Endothelial cell of umbilical vein (primary cell): Measurements from ENCODE around the gene TARDBP. TPM values are rescaled to one million over a fixed set of nuclear protein-coding genes. Genes with fewer than 3 reads are reported as not detected.

Experiments used
- BruUV-seq: library from RNA; stranded (reverse); fragments of 400-500 nt; replicated peaks from 2 replicates; lab custom pipeline; 2021; lab: Mats Ljungman, UMichigan
- CTCF ChIA-PET: fragments of 300-600, 350-600 bp; sonication (Branson Sonifier 250); formaldehyde crosslinking; loops from one replicate; lab custom pipeline; 2021; ENCODE audit warnings: antibody characterized with exemption, inconsistent platforms; lab: Charles Lee
- POLR2A ChIA-PET: fragments of 300-600, 350-600 bp; sonication (Branson Sonifier 250); formaldehyde crosslinking; loops from one replicate; lab custom pipeline; 2021; ENCODE audit warnings: antibody characterized with exemption, inconsistent platforms; lab: Charles Lee
- DNase-seq: peaks from one replicate; pipeline ENCODE4 v3.0.0-alpha.2; 2011; ENCODE audit warnings: low read depth, low spot score
- FAIRE-seq: peaks from 2 replicates; lab custom pipeline; 2011; peaks lifted over from hg19 to GRCh38; lab: Jason Lieb, UNC
- H2AFZ ChIP-seq: 2 replicates; pipeline ENCODE4 v1.6.0; 2012; ENCODE audit warnings: low read depth, low read length, control low read depth, inconsistent platforms
- H3K27ac ChIP-seq: 2 replicates; pipeline ENCODE4 v1.5.1; 2011; ENCODE audit warnings: low read depth, mild to moderate bottlenecking, control low read depth, low read length, moderate library complexity; ENCODE audit not compliant: insufficient read depth
- H3K27me3 ChIP-seq, 2 experiments: 2 replicates each; pipeline versions ENCODE4 v1.6.0 to v1.6.1; 2011; ENCODE audit warnings: low read length in 2 of 2, mixed read lengths in 1 of 2; ENCODE audit not compliant: control insufficient read depth in 2 of 2, insufficient read depth in 2 of 2
- H3K36me3 ChIP-seq, 2 experiments: 2 replicates in 1 of 2; 3 replicates in 1 of 2; pipeline ENCODE4 v1.5.1; 2011; ENCODE audit warnings: low read length in 2 of 2, mild to moderate bottlenecking in 1 of 2, moderate library complexity in 1 of 2; ENCODE audit not compliant: control insufficient read depth in 2 of 2, insufficient read depth in 2 of 2; ENCODE audit errors: extremely low read depth in 1 of 2
- H3K4me1 ChIP-seq: 3 replicates; pipeline ENCODE4 v1.5.1; 2011; ENCODE audit warnings: mild to moderate bottlenecking, low read length; ENCODE audit not compliant: control insufficient read depth, insufficient read depth; ENCODE audit errors: extremely low read depth
- H3K4me2 ChIP-seq: 2 replicates; pipeline ENCODE4 v1.6.1; 2011; ENCODE audit warnings: low read length, control low read depth, mixed read lengths; ENCODE audit not compliant: insufficient read depth
- H3K4me3 ChIP-seq, 3 experiments: fragments of 200-600 bp in 1 of 3; sonication (generic), shearing (Covaris generic) in 1 of 3; replicated peaks in 1 of 3; 2 replicates each; pipeline ENCODE4 v1.5.1; 2011 to 2016; ENCODE audit warnings: control low read depth in 3 of 3, low read length in 3 of 3, mild to moderate bottlenecking in 2 of 3, inconsistent platforms in 1 of 3, low read depth in 1 of 3, moderate library complexity in 1 of 3; ENCODE audit not compliant: insufficient read depth in 1 of 3
- H3K79me2 ChIP-seq: 2 replicates; pipeline ENCODE4 v1.6.0; 2012; ENCODE audit warnings: low read length, inconsistent platforms; ENCODE audit not compliant: control insufficient read depth, insufficient read depth
- H3K9ac ChIP-seq: replicated peaks from 2 replicates; pipeline ENCODE3; 2011; ENCODE audit warnings: low read length, control low read depth; ENCODE audit not compliant: insufficient read depth; ENCODE audit errors: extremely low read depth
- H3K9me1 ChIP-seq: replicated peaks from 3 replicates; pipeline ENCODE4 v1.6.0; 2011; ENCODE audit warnings: mild to moderate bottlenecking, low read length; ENCODE audit not compliant: control insufficient read depth, insufficient read depth; ENCODE audit errors: extremely low read depth
- H3K9me3 ChIP-seq: replicated peaks from 2 replicates; pipeline ENCODE4 v1.5.1; 2012; ENCODE audit warnings: low read length, inconsistent platforms; ENCODE audit not compliant: control insufficient read depth, insufficient read depth
- H4K20me1 ChIP-seq: replicated peaks from 2 replicates; pipeline ENCODE3; 2011; ENCODE audit warnings: mild to moderate bottlenecking, low read length; ENCODE audit not compliant: control insufficient read depth, insufficient read depth; ENCODE audit errors: extremely low read depth
- CTCF ChIP-seq, 2 donors: IDR thresholded peaks; 1 replicate in 1 of 2; 2 replicates in 1 of 2; pipeline ENCODE4 v1.5.1; 2011; ENCODE audit warnings: low read length in 2 of 2, mild to moderate bottlenecking in 2 of 2, moderate library complexity in 2 of 2, control low read depth in 1 of 2, inconsistent platforms in 1 of 2, low read depth in 1 of 2; ENCODE audit not compliant: insufficient read depth in 1 of 2; ENCODE audit errors: extremely low read depth in 1 of 2
- EZH2 ChIP-seq: IDR thresholded peaks from 2 replicates; pipeline ENCODE4 v1.6.1; 2012; ENCODE audit warnings: borderline replicate concordance, low read depth, mild to moderate bottlenecking, moderate library complexity, low read length, inconsistent platforms; ENCODE audit not compliant: severe bottlenecking
- FOS ChIP-seq: IDR thresholded peaks from 2 replicates; pipeline ENCODE4 v1.6.1; 2011; ENCODE audit warnings: mild to moderate bottlenecking, low read length, moderate library complexity, borderline replicate concordance; ENCODE audit not compliant: insufficient read depth
- GATA2 ChIP-seq: IDR thresholded peaks from 2 replicates; pipeline ENCODE4 v1.7.0; 2011; ENCODE audit warnings: low read depth, mild to moderate bottlenecking, moderate library complexity, mixed read lengths, low read length; ENCODE audit not compliant: insufficient read length, insufficient read depth
- JUN ChIP-seq: IDR thresholded peaks from 2 replicates; pipeline ENCODE4 v1.6.1; 2011; ENCODE audit warnings: borderline replicate concordance, low read depth; ENCODE audit not compliant: insufficient read length, insufficient read depth
- MAX ChIP-seq: IDR thresholded peaks from 2 replicates; pipeline ENCODE4 v1.6.1; 2011; ENCODE audit not compliant: insufficient read depth, insufficient read length
- MYC ChIP-seq: IDR thresholded peaks from one replicate; pipeline ENCODE4 v1.6.1; 2011; ENCODE audit warnings: mild to moderate bottlenecking, low read depth, low read length
- POLR2A ChIP-seq: IDR thresholded peaks from 2 replicates; pipeline ENCODE4 v1.6.1; 2012; ENCODE audit warnings: low read depth, mild to moderate bottlenecking, control low read depth, low read length
- POLR2AphosphoS5 ChIP-seq: IDR thresholded peaks from 2 replicates; pipeline ENCODE4 v1.6.1; 2012; ENCODE audit warnings: low read depth, mild to moderate bottlenecking, control low read depth, low read length, moderate library complexity; ENCODE audit not compliant: insufficient read depth
- dilution Hi-C: fragments of 300-500 bp; cut with MboI; formaldehyde crosslinking; loops from one replicate; pipeline ENCODE4 v1.15.0; 2019; ENCODE audit warnings: low sequenced_read_pairs; ENCODE audit not compliant: extremely low pct_ligation_motif_present
- intact Hi-C: fragments of 100-400 bp; cut with micrococcal nuclease; formaldehyde crosslinking; loops from one replicate; pipeline ENCODE4 v1.10.0; 2022
- polyA plus RNA-seq, 4 experiments: library from polyadenylated mRNA; depleted of rRNA in 3 of 4; stranded (reverse) in 3 of 4; unstranded in 1 of 4; fragments of >200 nt; gene quantifications; 2 replicates each; pipeline versions ENCODE4 v1.2.1 to v1.2.3, GENCODE V29; 2011 to 2012; ENCODE audit warnings: missing spikeins in 1 of 4
- total RNA-seq: library from RNA; stranded (reverse); gene quantifications from 2 replicates; pipeline ENCODE4 v1.2.3, GENCODE V29; 2021

TARDBP gene
- total and polyA plus RNA-seq, 2 donors (not counting 3 experiments of a cell fraction or from before 2014, with no cell fraction given) = 106 to 183 TPM

DNA sequence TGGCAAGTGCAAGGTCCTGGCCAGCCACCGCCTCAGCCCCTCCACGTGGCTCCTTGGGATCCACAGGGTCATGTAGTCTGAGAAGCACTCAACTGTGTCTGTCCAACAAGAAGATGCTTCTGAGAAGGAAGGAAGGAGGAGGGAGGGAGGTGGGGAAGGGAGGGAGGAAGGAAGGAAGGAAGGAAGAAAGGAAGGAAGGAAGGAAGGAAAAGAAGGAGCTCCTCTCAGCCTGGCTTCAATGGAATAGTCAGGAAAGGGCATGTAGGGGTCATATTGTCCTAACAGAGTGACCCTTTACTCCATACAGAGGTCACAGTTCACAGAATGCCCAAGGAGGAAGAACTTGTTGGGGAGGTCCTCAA, 42.5 kb upstream of the TARDBP start:
- intact Hi-C loops (no loop called here), dilution Hi-C loops (no loop called here)
- Histone ChIP-seq H3K4me1 (no peaks in the 10 kb centered on the region), H3K36me3 (no peaks in the 10 kb centered on the region), H3K27ac (no peak overlapping the region), H3K27me3 (no peaks in the 10 kb centered on the region), H3K4me3 (no peak overlapping the region), H3K9ac (no peak overlapping the region), H2AFZ (no peak overlapping the region), H3K4me2 (no peak overlapping the region), H4K20me1 (no peaks in the 10 kb centered on the region), H3K9me1 (no peaks in the 10 kb centered on the region), H3K79me2 (no peaks in the 10 kb centered on the region), H3K9me3 (no peaks in the 10 kb centered on the region)
- no peak for DNase-seq
- TF ChIP-seq GATA2 (no peak), POLR2A (no peak), POLR2AphosphoS5 (no peak), MYC (no peak), FOS (no peak), EZH2 (no peak), JUN (no peak), MAX (no peak), CTCF (IDR thresholded peaks at IDR 0.05; ENCODE audit: extremely low read depth in 1 of 2, insufficient read depth in 1 of 2, low read depth in 1 of 2, low read length in 2 of 2) (no peak)
- FAIRE-seq = no peak
- ChIA-PET CTCF (no interaction called here), POLR2A (no interaction called here)
- no TSS peak for BruUV-seq
